Activated CD4-positive, alpha-beta T cell treated with anti-CD3 and anti-CD28 coated beads, Interleukin-10, Interleukin-2, amounts not matched to agents 100 ng/mL and 50 ng/mL, durations not matched to agents 16 hours and 8 hours (primary cell): ENCODE data around the gene TNMD.

Source experiments
- DNase-seq: peaks from one replicate; pipeline ENCODE4 v3.0.0-alpha.2; 2020

TNMD gene

GRCh38 chrX:100645106-100645505 lies 60.4 kb downstream of the TNMD start:
- DNase-seq, result no peak

- DNase-seq, result no peak
Observed at GRCh38 chrX:100647095-100647494, 62.4 kb downstream of the TNMD start.

GRCh38 chrX:100647739-100648138 lies 63.0 kb downstream of the TNMD start:
- DNase-seq, result no peak

DNA sequence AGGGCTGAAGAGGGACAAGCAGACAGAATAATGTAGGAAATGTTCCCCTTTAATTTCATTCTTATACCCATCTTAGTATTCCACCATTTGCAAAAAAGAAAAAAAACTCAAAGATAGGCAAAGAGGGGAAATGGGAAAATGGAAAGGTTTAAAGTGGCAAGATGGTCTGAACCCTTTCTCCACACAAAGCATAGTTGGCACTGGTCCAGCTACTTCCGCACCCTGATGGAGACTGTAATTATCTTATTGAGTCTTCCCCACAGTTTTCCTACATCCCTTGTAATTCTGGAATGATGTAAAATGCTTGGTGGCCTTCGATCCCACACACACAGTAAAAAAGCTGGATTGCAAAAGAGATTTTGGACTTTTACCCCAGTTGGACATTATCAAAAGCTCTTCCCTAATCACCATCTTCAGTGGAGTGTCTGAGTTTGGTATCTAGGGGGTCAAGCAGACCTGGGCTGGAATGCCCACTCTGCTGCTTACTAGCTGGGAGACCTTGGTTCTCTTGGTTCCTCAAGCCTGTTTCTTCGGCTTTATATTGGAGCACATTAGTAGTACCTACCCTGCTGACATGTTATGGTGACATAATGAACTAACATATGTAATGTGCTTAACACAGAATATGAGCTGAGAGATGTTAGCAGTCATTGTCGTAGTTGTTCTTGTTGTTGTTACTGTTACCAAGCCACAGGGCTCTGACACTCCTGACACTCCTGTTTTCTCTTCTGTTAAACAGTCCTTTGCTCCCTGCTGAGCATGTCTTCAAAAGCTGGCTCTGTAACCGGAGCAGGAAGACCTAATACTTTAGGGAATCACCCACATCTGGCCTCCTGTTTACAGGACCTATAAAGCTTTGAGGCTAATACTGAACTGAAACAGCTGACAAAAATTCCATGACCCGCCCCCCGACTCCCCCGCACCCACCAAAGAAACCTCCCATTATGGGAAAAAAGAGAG lies 64.0 kb downstream of the TNMD start:
- no peak for DNase-seq
